HUDEP-2 (cell line): ENCODE results near the gene SMG1.
"Not testable (repeated sequence)": the region's sequence is repeated elsewhere in the genome, so short reads cannot be mapped to it uniquely, and the experiment has no call there.

Experiments
- DNase-seq, 76 experiments: peaks; one replicate each; lab custom pipeline; 2025; ENCODE audit not compliant: unreplicated experiment in 76 of 76; lab: John Stamatoyannopoulos, UW

The SMG1 gene

DNA sequence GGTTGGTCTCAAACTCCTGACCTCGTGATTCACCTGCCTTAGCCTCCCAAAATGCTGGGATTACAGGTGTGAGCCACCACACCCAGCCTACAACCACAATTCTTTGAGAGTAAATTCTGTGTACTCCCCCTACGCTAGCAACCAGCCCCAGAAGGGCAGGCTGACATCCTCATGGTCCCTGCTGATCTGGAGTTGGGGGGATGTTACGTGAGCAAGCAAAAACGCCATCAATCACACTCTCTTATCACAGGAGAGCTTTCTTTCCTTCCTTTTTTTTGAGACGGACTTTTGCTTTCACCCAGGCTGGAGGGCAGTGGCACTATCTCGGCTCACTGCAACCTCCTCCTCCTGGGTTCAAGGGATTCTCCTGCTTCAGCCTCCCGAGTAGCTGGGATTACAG, 154.0 kb downstream of the SMG1 start:
- not testable (repeated sequence) for DNase-seq

DNA sequence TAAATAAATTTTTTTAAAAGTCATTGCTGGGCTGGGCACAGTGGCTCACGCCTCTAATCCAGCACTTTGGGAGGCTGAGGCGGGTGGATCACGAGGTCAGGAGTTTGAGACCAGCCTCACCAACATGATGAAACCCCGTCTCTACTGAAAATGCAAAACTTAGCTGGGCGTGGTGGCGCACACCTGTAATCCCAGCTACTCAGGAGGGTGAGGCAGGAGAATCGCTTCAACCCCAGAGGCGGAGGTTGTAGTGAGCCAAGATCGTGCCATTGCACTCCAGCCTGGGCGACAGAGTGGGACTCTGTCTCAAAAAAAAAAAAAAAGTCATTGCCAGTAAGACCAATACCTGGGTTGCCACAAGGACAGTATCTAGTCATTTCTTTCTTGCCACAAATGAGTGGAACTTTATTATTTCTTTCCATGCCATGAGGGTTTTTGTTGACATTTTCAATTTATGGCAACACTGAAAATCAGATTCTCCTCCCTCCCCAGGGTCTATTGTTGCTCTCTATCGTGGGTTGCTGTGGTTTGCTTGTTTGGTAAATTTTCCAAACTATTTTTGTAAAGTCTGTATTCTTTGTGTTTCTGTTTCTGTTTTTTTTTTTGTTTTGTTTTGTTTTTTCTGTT, 155.8 kb downstream of the SMG1 start:
- DNase-seq = not testable (repeated sequence)

DNA sequence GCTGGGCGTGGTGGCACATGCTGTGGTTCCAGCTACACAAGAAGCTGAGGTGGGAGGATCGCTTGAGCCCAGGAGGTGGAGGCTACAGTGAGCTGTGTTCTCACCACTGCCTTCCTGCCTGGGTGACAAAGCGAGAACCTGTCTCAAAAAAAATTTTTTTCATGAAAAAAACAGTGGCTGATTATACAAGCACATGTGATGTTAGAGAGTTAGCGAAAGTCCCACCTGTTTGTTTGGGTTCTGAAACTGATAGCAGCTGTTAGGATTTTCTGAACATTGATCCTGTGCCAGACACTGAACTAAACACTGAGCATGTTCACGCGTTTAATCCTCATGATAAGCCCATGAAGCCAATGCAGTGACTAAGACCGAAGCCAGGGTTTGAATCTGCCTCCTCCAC, 159.0 kb downstream of the SMG1 start:
- not testable (repeated sequence) for DNase-seq

DNA sequence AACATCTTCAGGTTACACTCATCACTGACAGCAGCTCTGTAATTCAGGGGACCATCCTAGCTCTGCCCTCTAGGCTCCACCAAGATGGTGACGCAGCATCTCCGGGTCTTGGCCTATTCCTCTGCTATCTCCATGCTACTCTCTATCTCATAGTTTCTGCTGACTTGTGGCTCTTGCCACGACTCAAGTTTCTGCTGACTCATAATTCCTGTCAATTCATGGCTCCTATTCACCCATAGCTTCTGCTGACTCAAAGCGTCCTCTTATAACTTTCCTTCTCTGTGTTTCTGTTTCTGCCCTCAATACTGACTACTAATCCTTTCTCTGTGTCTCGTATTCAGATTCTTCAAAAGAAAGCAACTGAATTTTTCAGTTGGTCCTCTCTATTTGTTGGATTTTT, 163.5 kb downstream of the SMG1 start:
- not testable (repeated sequence) for DNase-seq

DNA sequence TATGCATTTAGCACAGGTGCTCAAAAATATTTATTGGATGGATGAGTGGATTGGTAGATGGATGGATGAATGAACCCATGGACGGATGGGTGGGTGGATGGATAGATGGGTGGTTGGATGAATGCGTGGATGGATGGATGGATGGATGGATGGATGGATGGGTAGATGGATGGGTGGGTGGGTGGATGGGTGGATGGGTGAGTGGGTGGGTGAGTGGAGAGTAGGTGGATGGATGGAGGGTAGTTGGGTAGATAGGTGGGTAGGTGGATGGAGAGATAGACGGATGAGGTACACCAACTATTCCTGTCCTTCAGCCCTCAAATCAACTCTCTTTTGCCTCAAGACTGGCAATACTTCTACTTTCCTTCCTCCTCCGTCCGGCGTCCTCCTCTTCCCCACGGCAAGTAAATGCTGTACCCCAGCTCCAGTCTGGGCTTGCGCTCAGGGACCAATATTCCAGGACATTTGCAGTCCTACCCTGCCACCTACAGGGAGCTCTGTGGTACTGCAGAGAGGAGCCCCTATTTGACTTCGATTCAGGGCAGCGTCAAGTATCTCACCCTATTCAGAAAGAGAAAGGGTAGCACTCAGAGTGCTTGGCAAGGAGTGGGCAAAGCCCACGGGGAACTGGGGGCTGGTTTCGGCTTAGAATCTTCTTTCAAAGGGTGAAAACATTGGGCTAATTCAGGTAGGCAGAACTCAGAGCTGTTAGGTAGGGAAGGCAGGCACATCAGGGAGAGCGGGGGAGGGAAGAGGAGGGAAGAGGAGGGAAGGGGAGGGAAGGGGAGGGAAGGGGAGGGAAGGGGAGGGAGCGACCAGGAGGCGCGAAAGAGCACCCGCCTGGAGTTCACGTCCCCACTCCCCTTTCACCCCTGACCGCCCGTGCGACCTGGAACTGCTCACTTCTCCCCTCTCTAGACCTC, 166.3 kb downstream of the SMG1 start:
- DNase-seq = peak in 25 of 76 experiments; percentile 3 to 56 (median 17)

DNA sequence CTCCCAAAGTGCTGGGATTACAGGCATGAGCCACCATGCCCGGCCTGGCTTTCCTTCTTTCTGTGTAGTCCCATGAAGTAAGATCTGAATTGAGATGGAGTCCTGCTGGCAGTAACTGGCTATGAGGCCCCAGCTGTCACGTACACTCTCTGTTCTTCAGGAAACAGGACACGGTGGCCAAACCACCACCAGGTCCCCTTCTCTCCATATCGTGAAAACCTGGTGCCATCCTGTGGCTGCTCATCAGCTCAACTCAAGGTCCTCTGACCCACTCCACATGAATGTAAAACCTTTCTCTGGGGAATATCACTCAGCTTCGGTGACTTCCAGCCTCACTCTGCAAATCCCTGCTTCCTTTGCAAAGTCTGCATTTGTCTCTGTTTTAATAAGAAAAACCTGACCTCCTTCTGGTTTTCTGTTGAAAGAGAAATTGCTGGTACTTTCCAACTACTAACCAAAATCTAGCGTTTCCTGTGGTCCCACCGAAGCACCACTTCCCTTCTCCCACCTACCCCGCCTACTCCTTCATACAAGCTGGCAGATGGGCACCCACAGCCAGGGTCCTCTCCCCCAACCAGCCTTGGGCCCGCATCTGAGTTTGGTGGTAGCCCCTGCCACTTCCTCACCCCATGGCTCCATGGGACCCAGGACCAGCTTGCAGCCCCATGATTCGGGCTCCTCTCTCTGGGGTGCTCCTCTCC, 168.1 kb downstream of the SMG1 start:
- DNase-seq = not testable (repeated sequence)

DNA sequence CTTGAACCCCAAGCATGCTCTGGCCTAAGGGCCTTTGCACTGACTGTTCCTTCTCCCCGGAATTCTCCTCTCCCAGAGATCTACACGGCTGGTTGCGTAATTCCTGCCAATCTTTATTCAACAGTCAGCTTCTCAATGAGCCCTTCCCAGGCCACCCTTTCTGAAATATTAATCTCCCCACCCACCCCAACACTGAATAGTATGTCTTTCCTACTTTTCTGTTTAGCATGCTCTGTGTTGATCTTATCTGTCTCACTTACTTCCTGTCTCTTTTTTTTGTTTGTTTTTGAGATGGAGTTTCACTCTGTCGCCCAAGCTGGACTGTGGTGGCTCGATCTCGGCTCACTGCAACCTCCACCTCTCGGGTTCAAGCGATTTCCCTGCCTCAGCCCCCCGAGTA, 169.6 kb downstream of the SMG1 start:
- not testable (repeated sequence) for DNase-seq
